GM12872 (cell line): ENCODE results near the gene EPB41L4A.

Experiments used
- TF ChIP-seq, protein P1 (sequence below): IDR thresholded peaks from 3 replicates; pipeline ENCODE4 v1.5.1; 2011; ENCODE audit warnings: low read depth, mild to moderate bottlenecking, low read length, moderate library complexity; ENCODE audit not compliant: insufficient read depth

Gene EPB41L4A

DNA sequence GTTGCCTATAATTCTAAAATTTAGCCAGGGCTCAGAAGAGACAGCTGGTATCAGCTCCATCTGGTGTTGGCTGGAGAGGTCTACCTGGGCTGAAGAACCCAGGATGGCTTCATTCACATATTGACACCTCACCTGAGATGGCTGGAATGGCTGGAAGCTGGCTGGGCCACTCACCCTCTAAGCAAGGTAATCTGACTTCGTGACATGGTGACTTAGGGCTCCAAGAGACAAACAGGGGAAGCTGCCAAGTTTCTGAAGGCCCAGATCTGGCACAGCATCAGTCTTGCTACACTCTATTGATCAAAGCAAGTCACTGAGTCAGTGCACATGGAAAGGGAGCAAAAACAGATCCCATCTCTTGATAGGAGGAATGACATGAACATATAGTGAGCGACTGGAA lies 102.3 kb downstream of the EPB41L4A start:
- TF ChIP-seq, protein P1, sequence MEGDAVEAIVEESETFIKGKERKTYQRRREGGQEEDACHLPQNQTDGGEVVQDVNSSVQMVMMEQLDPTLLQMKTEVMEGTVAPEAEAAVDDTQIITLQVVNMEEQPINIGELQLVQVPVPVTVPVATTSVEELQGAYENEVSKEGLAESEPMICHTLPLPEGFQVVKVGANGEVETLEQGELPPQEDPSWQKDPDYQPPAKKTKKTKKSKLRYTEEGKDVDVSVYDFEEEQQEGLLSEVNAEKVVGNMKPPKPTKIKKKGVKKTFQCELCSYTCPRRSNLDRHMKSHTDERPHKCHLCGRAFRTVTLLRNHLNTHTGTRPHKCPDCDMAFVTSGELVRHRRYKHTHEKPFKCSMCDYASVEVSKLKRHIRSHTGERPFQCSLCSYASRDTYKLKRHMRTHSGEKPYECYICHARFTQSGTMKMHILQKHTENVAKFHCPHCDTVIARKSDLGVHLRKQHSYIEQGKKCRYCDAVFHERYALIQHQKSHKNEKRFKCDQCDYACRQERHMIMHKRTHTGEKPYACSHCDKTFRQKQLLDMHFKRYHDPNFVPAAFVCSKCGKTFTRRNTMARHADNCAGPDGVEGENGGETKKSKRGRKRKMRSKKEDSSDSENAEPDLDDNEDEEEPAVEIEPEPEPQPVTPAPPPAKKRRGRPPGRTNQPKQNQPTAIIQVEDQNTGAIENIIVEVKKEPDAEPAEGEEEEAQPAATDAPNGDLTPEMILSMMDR, result no peak

DNA sequence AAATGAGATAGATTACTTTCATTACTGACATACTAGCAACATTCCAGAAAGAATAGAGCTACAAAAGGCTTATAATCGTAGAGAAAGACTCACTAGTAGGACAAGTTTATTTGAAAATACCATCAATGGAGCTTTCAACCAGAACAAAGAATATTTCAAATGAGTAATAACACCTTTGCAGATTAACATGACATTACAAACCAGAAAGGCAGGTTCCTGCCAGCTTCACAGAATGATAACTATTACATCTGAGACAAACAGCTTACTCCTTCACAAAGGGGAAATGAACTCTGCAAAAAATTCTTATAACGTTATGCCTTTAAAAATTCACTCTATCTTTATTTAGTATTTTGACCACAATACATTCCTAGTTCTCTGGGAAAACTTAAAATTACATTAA lies 103.1 kb downstream of the EPB41L4A start:
- TF ChIP-seq, protein P1, result no peak

GRCh38 chr5:112312295-112313275 lies 106.5 kb downstream of the EPB41L4A start:
- TF ChIP-seq, protein P1, result no peak

DNA sequence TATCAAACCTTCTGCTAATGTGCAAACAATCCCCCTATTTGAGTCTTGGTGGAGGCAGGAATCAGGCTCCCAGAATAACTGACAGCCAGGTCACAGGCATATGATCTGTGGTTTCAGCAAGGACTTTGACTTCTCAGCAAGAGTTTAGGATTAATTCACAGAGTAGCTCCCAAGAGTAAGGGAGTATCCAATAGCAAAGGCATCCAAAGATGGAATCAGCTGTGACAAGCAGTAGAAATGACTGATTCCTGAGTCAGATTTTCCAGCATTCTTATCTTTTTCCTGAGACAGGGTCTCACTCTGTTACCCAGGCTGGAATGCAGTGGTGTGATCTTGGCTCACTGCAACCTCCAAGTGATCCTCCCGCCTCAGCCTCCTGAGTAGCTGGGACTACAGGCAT lies 108.3 kb downstream of the EPB41L4A start:
- TF ChIP-seq, protein P1, result no peak

GRCh38 chr5:112308608-112309007 lies 110.5 kb downstream of the EPB41L4A start:
- TF ChIP-seq, protein P1, result no peak

GRCh38 chr5:112306956-112307355 lies 112.1 kb downstream of the EPB41L4A start:
- TF ChIP-seq, protein P1, result no peak

- TF ChIP-seq, protein P1, result no peak
These were observed 114.3 kb downstream of the EPB41L4A start for GRCh38 chr5:112304743-112305142.
